K562 (cell line): ENCODE data around the gene KIF17. TPM values are rescaled to one million over a fixed set of nuclear protein-coding genes. Genes with fewer than 3 reads are reported as not detected.

Experiments used
- ATF6 ChIP-seq: sonication (generic); formaldehyde crosslinking; IDR thresholded peaks from 2 replicates; pipeline ENCODE4 v1.4.0; 2020; ENCODE audit warnings: mild to moderate bottlenecking, missing genetic modification reagents
- BCL6 ChIP-seq: fragments of 250-450 bp; sonication (Bioruptor Pico); IDR thresholded peaks from 2 replicates; pipeline ENCODE4 v1.4.0; 2020
- CBX2 ChIP-seq: fragments of 200-600 bp; sonication (generic); IDR thresholded peaks from one replicate; pipeline ENCODE4 v1.6.1; 2012; ENCODE audit warnings: mild to moderate bottlenecking, low read length, inconsistent platforms; ENCODE audit not compliant: insufficient read depth, poor library complexity, severe bottlenecking
- CSDE1 ChIP-seq, 2 experiments: fragments of 450-650 bp; IDR thresholded peaks; 2 replicates each; pipeline ENCODE4 v1.6.1; 2016; ENCODE audit warnings: mild to moderate bottlenecking in 1 of 2
- CTCF ChIP-seq, 3 experiments: IDR thresholded peaks in 2 of 3; conservative IDR thresholded peaks in 1 of 3; 2 replicates each; pipeline ENCODE4 v1.5.1; 2011 to 2012; ENCODE audit warnings: low read length in 3 of 3, mild to moderate bottlenecking in 3 of 3, control low read depth in 2 of 3, improper control_type of control experiment in 1 of 3, inconsistent platforms in 1 of 3, low read depth in 1 of 3, mixed read lengths in 1 of 3, moderate library complexity in 1 of 3; ENCODE audit not compliant: insufficient read depth in 2 of 3
- FOS ChIP-seq: IDR thresholded peaks from 3 replicates; pipeline ENCODE4 v1.6.1; 2011; ENCODE audit not compliant: insufficient read length; ENCODE audit errors: extremely low read depth
- FOXA3 ChIP-seq, 2 experiments: fragments of 450-650 bp in 1 of 2; sonication (generic) in 1 of 2; formaldehyde crosslinking; IDR thresholded peaks in 1 of 2; conservative IDR thresholded peaks in 1 of 2; 2 replicates each; pipeline versions ENCODE4 v1.4.0 to v1.8.0; 2020 to 2022; ENCODE audit warnings: mild to moderate bottlenecking in 2 of 2, missing genetic modification reagents in 1 of 2
- HDAC1 ChIP-seq, 2 experiments: fragments of 450-650 bp; IDR thresholded peaks; 2 replicates each; pipeline ENCODE4 v1.6.1; 2016 to 2017; ENCODE audit warnings: inconsistent platforms in 1 of 2, mild to moderate bottlenecking in 1 of 2, moderate library complexity in 1 of 2
- HIVEP1 ChIP-seq: fragments of 250-450 bp; sonication (Bioruptor Pico); IDR thresholded peaks from 2 replicates; pipeline ENCODE4 v1.4.0; 2020; ENCODE audit warnings: mild to moderate bottlenecking
- KLF1 ChIP-seq: fragments of 450-650 bp; IDR thresholded peaks from 2 replicates; pipeline ENCODE4 v1.6.1; 2016; ENCODE audit warnings: missing genetic modification characterization, missing compliant biosample characterization
- MEF2A ChIP-seq: IDR thresholded peaks from 2 replicates; pipeline ENCODE4 v1.6.1; 2011; ENCODE audit warnings: low read depth, mild to moderate bottlenecking, low read length, moderate library complexity; ENCODE audit not compliant: control insufficient read depth
- MXD1 ChIP-seq: fragments of 250-450 bp; sonication (Bioruptor Pico); IDR thresholded peaks from 2 replicates; pipeline ENCODE4 v1.8.0; 2021; ENCODE audit warnings: borderline replicate concordance, mild to moderate bottlenecking, moderate library complexity; ENCODE audit not compliant: poor library complexity, severe bottlenecking
- SMARCE1 ChIP-seq: fragments of 450-650 bp; IDR thresholded peaks from 2 replicates; pipeline ENCODE4 v1.7.1; 2016; ENCODE audit warnings: mild to moderate bottlenecking
- SRF ChIP-seq, 2 experiments: fragments of 250-450, 450-650 bp in 1 of 2; sonication (Bioruptor Pico) in 1 of 2; sonication (generic) in 1 of 2; formaldehyde crosslinking; IDR thresholded peaks; 2 replicates each; pipeline versions ENCODE4 v1.5.0 to v1.5.1; 2020 to 2022; ENCODE audit warnings: mild to moderate bottlenecking in 1 of 2, missing genetic modification reagents in 1 of 2
- TAL1 ChIP-seq: fragments of 450-650 bp; IDR thresholded peaks from 2 replicates; pipeline ENCODE4 v1.6.1; 2016; ENCODE audit warnings: mild to moderate bottlenecking
- TEAD1 ChIP-seq, 2 experiments: fragments of 450-650 bp in 1 of 2; sonication (generic) in 1 of 2; formaldehyde crosslinking; IDR thresholded peaks; 2 replicates each; pipeline versions ENCODE4 v1.4.0 to v1.8.0; 2020 to 2022; ENCODE audit warnings: mild to moderate bottlenecking in 2 of 2, missing genetic modification reagents in 1 of 2
- TEAD2 ChIP-seq: fragments of 450-650 bp; IDR thresholded peaks from 2 replicates; pipeline ENCODE4 v1.6.1; 2016; ENCODE audit warnings: missing genetic modification characterization, control low read depth, missing compliant biosample characterization
- ZNF431 ChIP-seq: sonication (generic); formaldehyde crosslinking; IDR thresholded peaks from 2 replicates; pipeline ENCODE4 v1.8.0; 2022; ENCODE audit warnings: mild to moderate bottlenecking, missing genetic modification reagents
- ZNF583 ChIP-seq: fragments of 250-450 bp; sonication (Bioruptor Pico); IDR thresholded peaks from 2 replicates; pipeline ENCODE4 v1.4.0; 2020
- ZNF644 ChIP-seq: fragments of 200-800 bp; sonication (Bioruptor generic); IDR thresholded peaks from 2 replicates; pipeline ENCODE4 v1.6.1; 2016; ENCODE audit warnings: low read depth, missing genetic modification characterization, missing compliant biosample characterization
- ZNF76 ChIP-seq: fragments of 250-450 bp; sonication (Bioruptor Pico); IDR thresholded peaks from 2 replicates; pipeline ENCODE4 v1.4.0; 2020; ENCODE audit warnings: mild to moderate bottlenecking, moderate library complexity, borderline replicate concordance
- polyA plus RNA-seq, 8 experiments: library from polyadenylated mRNA; depleted of rRNA in 4 of 8; stranded (reverse) in 5 of 8; unstranded in 3 of 8; fragments of >200 nt; fragmentation: Nextera tagmentation in 2 of 8; fragmentation: Illumina TruSeq in 1 of 8; extraction: Ambion mirVana in 2 of 8; extraction: Trizol in 1 of 8; gene quantifications; 2 replicates each; pipeline versions ENCODE4 v1.2.1 to v1.2.3, GENCODE V29; 2011 to 2014; ENCODE audit warnings: inconsistent platforms in 1 of 8, missing spikeins in 1 of 8
- total RNA-seq, 7 experiments: library from RNA; depleted of rRNA in 6 of 7; stranded (reverse); fragments of >200 nt in 6 of 7; fragmentation: Illumina TruSeq in 2 of 7; extraction: Trizol in 2 of 7; gene quantifications; 2 replicates each; pipeline versions ENCODE4 v1.2.1 to v1.2.3, GENCODE V29; 2011 to 2021; ENCODE audit warnings: low replicate concordance in 1 of 7
- TF ChIP-seq, protein P1 (sequence below): fragments of 200-800 bp; sonication (Bioruptor generic); IDR thresholded peaks from 2 replicates; pipeline ENCODE4 v1.6.1; 2017; ENCODE audit warnings: missing genetic modification characterization, missing compliant biosample characterization

KIF17 gene
- total and polyA plus RNA-seq, 9 of the 15 experiments (the other 6 are each of a cell fraction or from before 2014, with no cell fraction given): 0.04 to 0.47 (median 0.18) TPM; not detected in 5

DNA sequence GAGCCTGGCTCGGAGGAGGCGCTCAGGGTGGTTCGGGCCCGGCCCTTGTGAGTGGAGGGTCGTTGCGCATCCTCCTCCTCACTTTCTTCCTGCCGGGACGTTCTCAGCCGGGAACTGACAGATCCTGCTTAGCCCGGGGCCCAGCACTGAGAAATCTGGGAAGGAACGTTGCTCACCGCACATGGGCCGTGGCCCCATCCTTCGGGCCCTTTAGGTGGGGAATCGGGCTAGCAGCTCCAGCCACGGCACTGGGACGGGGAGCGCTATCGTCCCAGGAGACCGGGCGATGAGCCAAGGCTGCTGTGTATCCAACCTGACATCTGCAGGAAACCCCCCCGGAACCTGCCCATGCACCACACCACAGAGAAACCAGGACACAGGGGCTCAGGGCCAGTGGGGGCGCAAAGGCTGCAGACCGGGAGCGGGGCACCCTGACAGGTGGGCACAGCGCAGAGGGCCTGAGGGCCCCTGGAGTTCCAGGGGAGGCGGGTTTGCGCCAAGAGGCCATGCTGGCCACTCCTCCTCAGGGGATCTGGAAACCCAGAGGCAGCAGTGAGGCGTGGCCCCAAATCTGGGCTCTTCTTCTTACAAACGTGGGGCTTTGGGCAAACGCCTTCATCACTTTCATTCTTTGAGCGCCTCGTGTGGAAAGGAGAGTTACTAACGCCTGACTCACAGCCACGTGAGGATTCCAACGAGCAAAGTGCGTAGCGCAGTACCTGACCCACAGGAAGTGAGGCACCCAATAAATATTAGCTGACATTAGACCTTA is 15.0 kb upstream of the KIF17 start, which contains the start of gene SH2D5 (continued):
- TF ChIP-seq ZNF76 (CRISPR knock-in tag): no peak
- peak in 1 of 2 experiments; percentile 41; a peak in 2 of 4 replicates for TF ChIP-seq TEAD1 (CRISPR knock-in tag; IDR thresholded peaks at IDR 0.05)
- no peak for TF ChIP-seq CSDE1 (IDR thresholded peaks at IDR 0.05)
- no peak for TF ChIP-seq HIVEP1 (CRISPR knock-in tag)
- peak; percentile 54; the same call in 1 of the 2 replicates for TF ChIP-seq ATF6 (CRISPR knock-in tag)
- TF ChIP-seq BCL6: no peak
- TF ChIP-seq MEF2A: no peak
- TF ChIP-seq HDAC1 (IDR thresholded peaks at IDR 0.05): peak in 1 of 2 experiments; percentile 13; a peak in 1 of 4 replicates
- no peak for TF ChIP-seq TAL1
- TF ChIP-seq SMARCE1: peak; percentile 36; the same call in 1 of the 2 replicates
- TF ChIP-seq CTCF (IDR thresholded peaks at IDR 0.05 in 2 of 3, conservative IDR thresholded peaks at IDR 0.05 in 1 of 3; ENCODE audit: insufficient read depth in 2 of 3, low read depth in 1 of 3, low read length in 3 of 3): peak; percentile 52 to 69 (median 68)
- TF ChIP-seq ZNF431 (CRISPR knock-in tag): no peak
- TF ChIP-seq KLF1: no peak
- no peak for TF ChIP-seq SRF (CRISPR knock-in tag; IDR thresholded peaks at IDR 0.05)
- TF ChIP-seq CBX2: no peak
- TF ChIP-seq TEAD2 (tag): no peak
- TF ChIP-seq, protein P1, sequence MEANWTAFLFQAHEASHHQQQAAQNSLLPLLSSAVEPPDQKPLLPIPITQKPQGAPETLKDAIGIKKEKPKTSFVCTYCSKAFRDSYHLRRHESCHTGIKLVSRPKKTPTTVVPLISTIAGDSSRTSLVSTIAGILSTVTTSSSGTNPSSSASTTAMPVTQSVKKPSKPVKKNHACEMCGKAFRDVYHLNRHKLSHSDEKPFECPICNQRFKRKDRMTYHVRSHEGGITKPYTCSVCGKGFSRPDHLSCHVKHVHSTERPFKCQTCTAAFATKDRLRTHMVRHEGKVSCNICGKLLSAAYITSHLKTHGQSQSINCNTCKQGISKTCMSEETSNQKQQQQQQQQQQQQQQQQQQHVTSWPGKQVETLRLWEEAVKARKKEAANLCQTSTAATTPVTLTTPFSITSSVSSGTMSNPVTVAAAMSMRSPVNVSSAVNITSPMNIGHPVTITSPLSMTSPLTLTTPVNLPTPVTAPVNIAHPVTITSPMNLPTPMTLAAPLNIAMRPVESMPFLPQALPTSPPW: peak; percentile 38; the same call in 1 of the 2 replicates
- TF ChIP-seq ZNF583 (CRISPR knock-in tag): 0 out of 2 replicates have a peak, but pooled peaks have one; percentile 12
- peak; percentile 31 for TF ChIP-seq FOS
- no peak for TF ChIP-seq FOXA3 (CRISPR knock-in tag; conservative IDR thresholded peaks at IDR 0.05 in 1 of 2, IDR thresholded peaks at IDR 0.05 in 1 of 2)
- TF ChIP-seq MXD1 (CRISPR knock-in tag): no peak
- TF ChIP-seq ZNF644: no peak
